HG03159 (cell line): ENCODE data around the gene HLA-E.
"Not testable (repeated sequence)": the region's sequence is repeated elsewhere in the genome, so short reads cannot be mapped to it uniquely, and the experiment has no call there.

Source experiments
- ATAC-seq: cut with Tn5 transposase; IDR thresholded peaks from one replicate; pipeline ENCODE4 v1.9.1; 2021; ENCODE audit warnings: mild to moderate bottlenecking, moderate library complexity; ENCODE audit not compliant: unreplicated experiment

HLA-E gene

DNA sequence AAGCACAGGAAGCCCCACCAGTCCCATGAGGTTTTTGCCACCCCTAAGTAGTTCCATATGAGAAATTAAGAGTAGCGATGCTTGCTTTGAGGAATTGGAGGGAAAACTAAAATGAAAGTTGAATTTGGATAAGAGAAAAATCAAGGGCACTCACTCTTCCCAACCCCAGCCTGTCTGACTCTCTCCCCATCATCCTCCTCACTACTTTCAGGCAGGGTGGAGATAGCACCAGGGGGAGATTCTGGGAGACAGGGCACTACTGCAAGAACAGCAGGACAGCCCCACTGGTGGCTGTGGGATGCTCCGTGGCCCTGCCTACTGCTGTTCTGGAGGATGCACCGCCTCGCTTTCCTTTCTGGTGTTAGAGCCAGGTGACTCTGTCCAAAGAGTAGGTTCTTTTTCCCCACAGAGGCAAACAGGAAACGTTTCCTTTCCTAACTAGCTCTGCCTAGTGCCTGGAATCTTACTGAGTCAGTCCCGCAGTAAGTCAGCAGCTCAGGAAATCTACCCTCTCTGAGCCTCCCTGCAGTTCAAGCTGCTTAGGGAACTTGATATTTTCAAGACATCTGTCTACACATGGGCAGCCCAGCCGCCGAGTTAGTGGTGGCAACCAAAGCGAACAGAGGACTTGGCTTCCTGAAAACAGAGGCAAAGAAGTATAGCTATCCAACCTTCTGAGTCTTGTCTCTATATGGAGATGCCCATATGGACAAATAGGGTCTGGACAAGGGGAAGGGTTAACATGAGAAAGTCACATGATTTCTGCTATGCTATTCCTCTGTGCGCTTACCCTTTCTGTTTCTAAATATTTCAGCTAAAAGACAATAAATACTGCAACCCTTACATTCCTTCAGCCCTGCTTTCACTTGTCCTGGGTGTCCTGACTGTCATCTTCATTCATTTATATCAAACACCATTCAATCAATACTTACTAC lies 11.4 kb downstream of the HLA-E start:
- no peak for ATAC-seq

DNA sequence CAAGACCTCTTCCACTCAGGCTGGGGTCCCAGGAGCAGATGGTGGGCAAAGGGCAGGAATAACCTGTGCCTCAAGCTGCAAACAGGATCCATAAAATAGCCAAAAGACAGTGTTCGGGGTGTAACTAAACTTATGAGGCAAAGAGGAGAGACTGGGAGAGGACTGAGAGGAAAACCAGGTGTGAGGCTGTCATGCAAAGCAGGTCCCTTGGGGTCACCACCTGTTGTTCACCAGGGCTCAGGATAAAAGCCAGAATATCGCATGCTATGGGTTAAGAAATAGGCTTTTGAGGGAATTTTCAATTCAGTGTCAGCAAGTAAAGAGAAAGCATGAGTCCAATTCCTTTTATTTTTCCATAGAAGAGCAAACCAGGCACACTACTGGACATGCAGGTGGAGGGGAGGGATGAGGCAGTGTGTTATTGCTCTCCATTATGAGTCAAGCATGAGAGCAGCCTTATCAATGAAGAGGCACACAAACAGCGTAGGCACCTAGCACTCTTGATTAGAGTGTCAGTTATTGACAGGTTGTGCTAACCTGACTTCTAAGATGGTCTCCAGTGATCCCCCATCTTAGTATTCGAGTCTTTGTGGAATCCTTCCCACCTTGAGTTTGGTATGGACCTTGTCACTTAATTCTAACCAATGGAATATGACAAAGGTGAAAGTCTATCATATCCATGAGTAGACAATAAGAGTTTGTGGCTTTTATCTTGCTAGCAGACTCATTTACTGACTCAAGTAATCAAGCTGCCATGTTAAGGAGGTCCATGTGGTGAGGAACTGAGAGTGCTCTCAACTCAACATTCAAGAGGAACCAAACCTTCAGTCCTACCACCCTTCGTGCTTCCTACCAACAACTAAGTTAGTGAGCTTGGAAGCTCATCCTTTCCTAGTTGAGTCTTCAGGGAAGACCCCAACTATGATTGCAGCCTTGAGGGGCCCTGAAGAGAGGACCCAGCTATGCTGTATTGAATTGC lies 18.8 kb downstream of the HLA-E start:
- ATAC-seq: no peak

DNA sequence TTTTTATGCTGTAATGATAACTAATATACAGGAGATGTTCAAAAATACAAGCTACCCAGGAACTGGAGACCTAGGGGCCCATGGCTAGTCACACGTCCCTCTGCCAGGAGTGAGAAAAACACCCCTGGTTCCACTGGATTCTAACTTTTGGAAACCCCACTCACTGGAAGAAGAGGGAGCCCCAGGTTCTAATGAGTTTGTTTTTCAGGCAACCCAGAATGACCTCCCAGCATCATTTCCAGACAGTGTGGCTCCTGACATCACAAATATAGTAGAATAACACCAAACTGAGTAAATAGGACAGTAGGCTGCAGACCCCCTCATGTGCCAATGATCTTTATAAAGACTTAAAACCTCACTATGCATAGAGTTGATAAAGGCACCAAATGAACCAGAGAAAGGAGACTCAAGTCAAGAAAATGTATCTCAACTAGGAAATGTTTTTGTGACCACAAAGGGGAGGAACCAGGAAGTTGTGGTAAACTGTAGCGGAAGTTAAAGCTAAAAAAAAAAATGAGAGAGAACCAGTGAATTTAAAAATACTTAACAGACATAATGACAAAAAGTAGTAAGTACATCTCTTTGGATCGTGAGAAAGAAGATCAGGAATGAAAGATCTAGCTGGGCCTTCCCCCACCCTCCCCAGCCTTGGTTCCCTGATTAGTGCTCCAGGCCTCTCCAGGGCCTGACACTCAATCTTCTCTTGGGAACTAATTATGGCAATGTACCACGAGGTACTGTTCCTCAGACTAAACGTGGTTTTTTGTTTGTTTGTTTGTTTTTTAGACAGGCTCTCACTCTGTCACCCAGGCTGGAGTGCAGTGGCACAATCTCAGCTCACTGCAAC lies 19.8 kb downstream of the HLA-E start:
- no peak for ATAC-seq

DNA sequence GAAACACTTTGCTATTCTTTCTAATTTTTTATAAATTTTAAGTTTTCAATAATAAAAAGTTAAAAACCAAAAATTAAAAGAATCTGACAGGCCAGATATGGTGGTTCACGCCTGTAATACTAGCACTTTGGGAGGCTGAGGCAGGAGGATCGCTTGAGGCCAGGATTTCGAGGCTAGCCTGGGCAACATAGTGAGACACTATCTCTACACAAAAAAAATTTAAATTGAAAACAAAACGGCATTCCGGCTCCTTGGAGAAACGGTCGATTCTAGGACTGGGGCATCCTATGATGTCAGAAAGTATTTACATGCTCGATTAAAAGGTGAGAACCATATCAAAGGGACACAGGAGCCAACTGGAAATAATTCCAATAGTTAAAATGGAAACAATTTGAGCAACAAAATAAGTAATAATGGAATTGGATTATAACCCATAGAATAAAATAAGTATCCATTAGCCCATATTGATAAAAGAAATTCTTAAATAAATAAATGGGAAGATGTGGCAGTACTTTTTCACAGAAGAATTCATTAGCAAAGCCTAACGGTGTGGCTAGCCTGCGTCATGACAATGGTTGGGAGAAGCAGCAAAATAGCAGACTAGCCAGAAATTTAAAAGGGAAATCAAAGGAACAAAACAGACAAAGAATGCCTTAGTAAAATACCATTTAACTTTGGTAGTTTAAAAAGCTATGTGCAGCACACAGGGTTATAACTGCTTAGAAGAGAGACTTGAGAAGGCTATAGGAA lies 21.3 kb downstream of the HLA-E start:
- ATAC-seq: no peak

DNA sequence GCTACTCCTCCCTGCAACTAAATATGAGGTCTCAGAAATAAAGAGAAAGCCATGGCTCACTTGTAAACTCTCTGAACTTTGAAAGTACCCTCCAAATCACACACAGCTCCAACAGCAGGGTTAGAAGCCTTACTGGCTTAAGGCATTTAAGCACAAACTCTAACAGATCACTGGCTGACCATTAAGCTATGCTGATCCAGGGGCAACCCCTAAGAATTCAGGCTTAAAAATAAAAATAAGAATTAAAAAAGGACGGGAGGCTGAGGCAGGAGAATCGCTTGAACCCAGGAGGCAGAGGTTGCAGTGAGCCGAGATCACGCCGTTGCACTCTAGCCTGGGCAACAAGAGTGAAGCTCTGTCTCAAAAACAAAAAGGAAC lies 21.8 kb downstream of the HLA-E start:
- ATAC-seq: no peak

DNA sequence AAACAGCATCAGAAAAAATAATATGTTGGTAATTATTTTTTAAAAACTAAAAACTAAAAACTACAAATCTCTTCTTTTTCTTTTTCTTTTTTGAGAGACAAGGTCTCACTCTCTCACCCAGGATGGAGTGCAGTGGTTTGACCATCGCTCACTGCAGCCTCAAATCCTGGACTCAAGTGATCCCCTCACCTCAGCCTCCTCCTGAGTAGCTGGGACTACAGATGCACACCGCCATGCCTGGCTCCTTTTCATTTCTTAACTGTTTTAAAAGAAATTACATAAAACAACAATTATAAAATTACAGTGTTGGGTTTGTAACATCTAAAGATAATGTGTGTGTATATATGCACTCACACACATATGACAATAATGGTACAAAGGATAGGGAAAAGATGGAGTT lies 24.1 kb downstream of the HLA-E start:
- ATAC-seq: no peak

DNA sequence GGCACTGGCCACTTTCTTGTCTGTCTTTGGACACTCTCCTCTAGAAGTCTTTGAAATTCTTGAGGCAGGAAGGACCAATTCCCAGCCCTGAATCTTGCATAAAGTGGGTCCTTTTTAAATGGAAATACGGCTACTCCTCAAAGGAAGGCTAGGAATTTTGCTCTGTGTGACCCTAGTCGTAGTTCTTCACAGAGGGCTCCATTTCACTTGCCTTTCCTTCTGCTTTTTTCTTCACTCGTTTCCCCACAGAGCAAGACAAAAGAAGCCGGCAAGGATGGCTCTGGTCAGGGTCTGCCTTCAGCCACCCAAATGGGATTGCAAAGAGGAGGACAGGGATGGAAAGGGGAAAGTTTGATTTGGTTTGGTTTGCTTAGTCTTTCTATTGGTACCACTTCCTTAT lies 25.8 kb downstream of the HLA-E start:
- no peak for ATAC-seq

DNA sequence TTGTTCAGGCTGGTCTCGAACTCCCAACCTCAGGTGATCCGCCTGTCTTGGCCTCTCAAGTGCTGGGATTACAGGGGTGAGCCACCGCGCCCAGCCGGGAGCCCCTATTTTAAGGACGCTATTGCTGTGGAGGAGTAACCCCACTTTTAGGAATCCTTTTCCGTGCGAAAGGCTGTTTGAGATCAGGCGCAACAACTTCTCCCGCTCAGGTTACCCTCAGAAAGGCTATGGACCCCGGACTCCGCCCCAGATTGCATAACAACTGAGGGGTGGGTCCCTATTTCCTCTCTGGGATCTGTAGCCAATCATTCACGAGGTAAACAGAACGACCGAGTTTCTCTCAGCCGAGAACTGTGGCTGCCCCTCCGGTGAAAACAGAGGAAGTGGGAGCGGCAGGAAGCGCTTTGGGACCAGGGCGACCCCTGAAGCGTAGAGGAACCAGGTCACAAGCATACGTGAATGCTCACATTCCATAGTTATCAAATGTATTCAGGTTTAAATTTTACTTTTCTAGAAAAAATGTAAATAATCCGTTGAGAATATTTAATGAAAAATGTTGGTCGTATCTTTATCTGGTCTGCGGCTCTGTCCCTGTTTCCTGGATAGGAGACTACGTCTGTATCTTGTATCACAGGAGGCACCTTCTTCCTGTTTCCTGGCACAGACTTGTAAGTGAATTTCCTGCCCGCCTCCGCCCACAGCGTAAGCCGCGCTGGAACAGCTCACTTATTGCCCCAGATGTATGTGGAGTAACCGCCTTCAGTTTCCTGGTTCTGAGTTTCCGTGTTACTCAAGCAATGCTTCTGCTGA lies 26.8 kb downstream of the HLA-E start:
- ATAC-seq: peak; percentile 71

DNA sequence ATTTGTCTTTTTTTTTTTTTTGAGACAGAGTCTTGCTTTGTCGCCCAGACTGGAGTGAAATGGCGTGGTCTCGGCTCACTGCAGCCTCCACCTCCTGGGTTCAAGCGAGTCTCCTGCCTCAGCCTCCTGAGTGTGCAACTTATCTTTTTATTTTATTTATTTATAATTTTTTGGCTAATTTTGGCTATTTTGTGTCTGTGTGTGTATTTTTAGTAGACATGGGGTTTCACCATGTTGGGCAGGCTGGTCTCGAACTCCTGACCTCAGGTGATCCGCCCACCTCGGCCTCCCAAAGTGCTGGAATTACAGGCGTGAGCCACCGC lies 27.4 kb downstream of the HLA-E start:
- ATAC-seq: not testable (repeated sequence)

DNA sequence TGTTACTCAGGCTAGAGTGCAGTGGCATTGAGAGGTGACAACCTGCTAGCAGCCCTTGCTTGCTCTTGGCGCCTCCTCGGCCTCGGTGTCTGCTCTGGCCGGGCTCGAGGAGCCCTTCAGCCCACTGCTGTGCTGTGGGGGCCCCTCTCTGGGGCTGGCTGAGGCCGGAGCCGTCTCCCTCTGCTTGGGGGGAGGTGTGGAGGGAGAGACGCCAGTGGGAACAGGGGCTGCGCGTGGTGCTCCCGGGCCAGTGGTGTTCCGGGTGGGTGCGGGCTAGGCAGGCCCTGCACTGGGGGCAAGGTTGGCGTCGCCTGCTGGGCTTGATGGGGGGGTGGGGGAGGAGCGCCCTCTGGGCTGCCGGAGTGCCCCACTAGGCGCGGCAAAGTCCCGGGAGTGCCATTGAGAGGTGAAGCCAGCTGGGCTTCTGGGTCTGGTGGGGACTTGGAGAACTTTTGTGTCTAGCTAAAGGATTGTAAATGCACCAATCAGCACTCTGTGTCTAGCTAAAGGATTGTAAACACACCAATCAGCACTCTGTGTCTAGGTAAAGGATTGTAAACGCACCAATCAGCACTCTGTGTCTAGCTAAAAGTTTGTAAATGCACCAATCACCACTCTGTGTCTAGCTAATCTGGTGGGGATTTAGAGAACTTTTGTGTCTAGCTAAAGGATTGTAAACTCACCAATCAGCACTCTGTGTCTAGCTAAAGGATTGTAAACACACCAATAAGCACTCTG lies 28.6 kb downstream of the HLA-E start:
- ATAC-seq: not testable (repeated sequence)

DNA sequence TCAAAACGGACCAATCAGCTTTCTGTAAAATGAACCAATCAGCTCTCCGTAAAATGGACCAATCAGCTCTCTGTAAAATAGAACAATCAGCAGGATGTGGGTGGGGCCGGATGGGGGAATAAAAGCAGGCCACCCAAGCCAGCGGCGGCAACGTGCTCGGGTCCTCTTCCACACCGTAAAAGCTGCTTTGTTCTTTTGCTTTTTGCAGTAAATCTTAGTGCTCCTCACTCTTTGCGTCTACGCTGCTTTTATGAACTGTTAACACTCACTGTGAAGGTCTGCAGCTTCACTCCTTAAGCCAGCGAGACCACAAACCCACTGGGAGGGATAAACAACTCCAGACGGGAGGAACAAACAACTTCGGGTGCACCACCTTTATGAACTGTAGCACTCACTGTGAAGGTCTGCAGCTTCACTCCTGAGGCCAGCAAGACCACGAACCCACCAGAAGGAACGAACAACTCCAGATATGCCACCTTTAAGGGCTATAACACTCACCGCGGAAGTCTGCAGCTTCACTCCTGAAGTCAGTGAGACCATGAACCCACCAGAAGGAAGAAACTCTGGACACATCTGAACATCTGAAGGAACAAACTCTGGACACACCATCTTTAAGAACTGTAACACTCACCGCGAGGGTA lies 29.3 kb downstream of the HLA-E start:
- ATAC-seq: not testable (repeated sequence)

DNA sequence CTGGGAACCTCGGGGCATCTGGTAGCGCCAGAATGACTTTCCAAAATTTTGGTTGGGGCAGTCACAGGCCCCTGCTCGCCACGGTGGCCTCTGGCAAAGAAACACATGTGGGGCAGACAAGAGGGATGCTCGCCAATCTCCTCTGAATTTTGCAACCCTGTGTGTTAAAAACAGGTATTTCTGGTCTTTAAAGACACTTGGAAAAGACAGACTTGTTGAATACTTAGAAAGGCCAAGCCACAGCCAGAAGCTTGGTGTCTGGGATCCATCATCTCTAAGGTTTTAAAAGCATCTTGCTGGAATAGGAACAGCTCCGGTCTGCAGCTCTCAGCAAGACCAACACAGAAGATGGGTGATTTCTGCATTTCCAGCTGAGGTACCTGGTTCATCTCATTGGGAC lies 31.2 kb downstream of the HLA-E start:
- ATAC-seq: no peak

DNA sequence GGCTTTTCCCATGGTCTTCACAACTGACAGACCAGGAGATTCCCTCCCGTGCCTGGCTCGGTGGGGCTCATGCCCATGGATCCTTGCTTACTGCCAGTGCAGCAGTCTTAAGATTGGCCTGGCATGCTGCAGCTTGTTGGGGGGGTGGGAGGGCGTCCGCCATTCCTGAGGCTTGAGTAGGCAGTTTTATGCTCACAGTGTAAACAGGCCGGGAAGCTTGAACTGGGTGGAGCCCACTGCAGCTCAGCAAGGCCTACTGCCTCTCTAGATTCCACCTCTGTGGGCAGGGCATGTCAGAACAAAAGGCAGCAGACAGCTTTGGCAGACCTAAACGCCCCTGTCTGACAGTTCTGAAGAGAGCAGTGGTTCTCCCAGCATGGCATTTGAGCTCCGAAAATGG lies 31.8 kb downstream of the HLA-E start:
- ATAC-seq: not testable (repeated sequence)

DNA sequence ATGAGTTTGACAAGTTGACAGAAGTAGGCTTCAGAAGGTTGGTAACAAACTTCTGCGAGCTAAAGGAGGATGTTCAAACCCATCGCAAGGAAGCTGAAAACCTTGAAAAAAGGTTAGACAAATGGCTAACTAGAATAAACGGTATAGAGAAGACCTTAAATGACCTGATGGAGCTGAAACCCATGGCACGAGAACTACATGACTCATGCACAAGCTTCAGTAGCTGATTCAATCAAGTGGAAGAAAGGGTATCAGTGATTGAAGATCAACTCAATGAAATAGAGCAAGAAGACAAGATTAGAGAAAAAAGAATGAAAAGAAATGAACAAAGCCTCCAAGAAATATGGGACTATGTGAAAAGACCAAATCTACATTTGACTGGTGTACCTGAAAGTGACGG lies 32.6 kb downstream of the HLA-E start:
- ATAC-seq: not testable (repeated sequence)

DNA sequence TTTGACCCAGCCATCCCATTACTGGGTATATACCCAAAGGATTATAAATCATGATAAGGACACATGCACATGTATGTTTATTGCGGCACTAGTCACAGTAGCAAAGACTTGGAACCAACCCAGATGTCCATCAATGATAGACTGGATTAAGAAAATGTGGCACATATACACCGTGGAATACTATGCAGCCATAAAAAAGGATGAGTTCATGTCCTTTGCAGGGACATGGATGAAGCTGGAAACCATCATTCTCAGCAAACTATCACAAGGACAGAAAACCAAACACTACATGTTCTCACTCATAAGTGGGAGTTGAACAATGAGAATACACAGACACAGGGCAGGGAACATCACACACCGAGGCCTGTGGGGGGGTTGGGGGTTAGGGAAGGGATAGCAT lies 37.1 kb downstream of the HLA-E start:
- not testable (repeated sequence) for ATAC-seq

DNA sequence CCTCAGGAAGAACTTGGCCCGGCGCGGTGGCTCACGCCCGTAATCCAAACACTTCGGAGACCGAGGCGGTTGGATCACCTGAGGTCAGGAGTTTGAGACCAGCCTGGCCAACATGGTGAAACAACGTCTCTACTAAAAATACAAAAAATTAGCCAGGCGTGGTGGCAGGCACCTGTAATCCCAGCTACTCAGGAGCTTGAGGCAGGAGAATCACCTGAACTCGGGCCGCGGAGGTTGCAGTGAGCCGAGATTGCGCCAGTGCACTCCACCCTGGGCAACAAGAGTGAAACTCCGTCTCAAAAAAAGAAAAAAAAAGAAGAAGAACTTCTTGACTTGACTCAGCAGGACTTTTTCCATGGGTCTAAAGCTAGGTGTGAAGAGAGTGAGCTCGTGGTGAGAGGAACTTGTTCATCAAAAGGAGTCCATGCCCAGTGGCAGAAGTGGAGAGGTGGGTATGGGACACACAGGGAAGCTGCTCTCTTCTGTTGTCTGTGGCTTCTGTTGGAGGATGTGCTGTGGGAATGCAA lies 40.1 kb downstream of the HLA-E start:
- not testable (repeated sequence) for ATAC-seq

DNA sequence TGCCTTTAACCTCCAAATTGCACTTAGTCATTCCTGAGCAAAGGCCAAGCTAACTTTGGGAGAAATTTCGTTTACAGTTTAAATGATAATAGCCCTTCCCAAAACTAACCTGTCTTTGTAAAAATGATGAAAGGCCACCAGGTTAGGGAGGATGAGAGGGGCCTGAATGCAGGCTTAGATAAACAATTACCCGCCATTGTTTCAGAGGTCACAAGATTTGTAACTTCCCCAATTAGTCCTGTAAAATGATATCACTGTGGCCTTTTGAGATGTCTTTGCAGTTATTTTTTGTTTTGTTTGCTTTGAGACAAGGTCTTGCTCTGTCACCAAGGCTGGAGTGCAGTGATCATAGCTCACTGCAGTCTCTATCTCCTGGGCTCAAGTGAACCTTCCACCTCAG lies 40.7 kb downstream of the HLA-E start:
- no peak for ATAC-seq
